ENCODE measurements around the gene TBC1D14. TPM values are rescaled to one million over a fixed set of nuclear protein-coding genes. Genes with fewer than 3 reads are reported as not detected.

TBC1D14 gene, protein sequence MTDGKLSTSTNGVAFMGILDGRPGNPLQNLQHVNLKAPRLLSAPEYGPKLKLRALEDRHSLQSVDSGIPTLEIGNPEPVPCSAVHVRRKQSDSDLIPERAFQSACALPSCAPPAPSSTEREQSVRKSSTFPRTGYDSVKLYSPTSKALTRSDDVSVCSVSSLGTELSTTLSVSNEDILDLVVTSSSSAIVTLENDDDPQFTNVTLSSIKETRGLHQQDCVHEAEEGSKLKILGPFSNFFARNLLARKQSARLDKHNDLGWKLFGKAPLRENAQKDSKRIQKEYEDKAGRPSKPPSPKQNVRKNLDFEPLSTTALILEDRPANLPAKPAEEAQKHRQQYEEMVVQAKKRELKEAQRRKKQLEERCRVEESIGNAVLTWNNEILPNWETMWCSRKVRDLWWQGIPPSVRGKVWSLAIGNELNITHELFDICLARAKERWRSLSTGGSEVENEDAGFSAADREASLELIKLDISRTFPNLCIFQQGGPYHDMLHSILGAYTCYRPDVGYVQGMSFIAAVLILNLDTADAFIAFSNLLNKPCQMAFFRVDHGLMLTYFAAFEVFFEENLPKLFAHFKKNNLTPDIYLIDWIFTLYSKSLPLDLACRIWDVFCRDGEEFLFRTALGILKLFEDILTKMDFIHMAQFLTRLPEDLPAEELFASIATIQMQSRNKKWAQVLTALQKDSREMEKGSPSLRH
- 39.5 and 42.6 TPM in 2 replicates for polyA plus RNA-seq (2012; rRNA removed)
- 36.7 and 40.6 TPM in 2 replicates for polyA plus RNA-seq (2012; cell fraction: cytosol; rRNA removed)
- polyA plus RNA-seq (2012; cell fraction: nucleus; rRNA removed), result 33.3 and 35.7 TPM in 2 replicates

DNA sequence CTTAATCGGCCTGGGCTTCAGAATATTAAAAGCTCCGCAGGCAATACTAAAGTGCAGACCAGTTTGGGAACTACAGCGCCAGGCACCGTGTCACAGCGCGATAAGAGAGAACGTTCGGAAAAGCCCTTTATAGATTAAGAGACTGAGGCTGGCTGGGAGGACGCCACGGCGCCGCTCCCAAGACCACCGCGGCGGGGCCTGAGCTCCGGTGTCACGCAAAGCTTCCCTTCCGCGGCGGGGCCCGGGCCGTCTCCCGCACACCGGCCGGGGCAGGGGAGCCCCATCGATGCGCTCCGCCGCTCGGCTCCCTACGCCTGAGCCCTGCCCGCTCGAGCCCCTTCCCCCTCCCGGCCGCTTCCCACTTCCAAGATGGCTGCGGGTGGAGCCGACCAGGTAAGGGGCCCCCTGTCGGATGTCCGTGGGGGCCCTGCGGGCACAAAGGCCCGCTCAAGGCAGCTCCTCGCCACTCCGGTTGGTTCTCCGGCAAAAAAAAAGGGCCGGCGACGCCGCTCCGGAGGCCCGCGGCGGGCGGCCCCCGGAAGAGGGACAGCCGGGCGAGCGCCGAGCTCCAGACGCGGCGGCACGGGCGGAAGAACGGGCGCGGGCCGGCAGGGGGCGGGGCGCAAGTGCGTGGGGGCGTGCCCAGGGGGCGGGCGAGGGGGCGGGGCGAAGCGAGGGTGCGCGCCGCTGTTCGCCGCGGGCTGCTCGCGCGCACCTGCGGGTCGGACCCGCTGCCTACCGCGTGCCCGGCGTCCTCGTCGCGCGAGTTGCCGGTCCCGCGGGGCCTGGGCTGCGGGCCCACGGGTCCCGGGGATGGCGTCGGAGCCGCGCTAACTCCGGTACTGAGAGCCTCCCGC is at the start of gene TBC1D14:
Gene TBC1D14, plus strand, starts transcription at position 714 of the 857 bp plus-strand sequence. CDS start 13,564 bp downstream, outside the sequence.
- H3K4me1 ChIP-seq (ENCODE audit: control insufficient read depth in 1 of 2, insufficient read depth in 2 of 2, low read depth in 1 of 2, low read length in 1 of 2), result peaks cover 0 to 26% of the 10 kb centered on the region in 2 experiments; a peak in 1 of 4 replicates
- TF ChIP-seq YY1 (IDR thresholded peaks at IDR 0.05; ENCODE audit: low read depth), result peak; percentile 98
- no peak for TF ChIP-seq EZH2phosphoT487 (IDR thresholded peaks at IDR 0.05; ENCODE audit: borderline replicate concordance, low read depth)
- TF ChIP-seq, protein P1, sequence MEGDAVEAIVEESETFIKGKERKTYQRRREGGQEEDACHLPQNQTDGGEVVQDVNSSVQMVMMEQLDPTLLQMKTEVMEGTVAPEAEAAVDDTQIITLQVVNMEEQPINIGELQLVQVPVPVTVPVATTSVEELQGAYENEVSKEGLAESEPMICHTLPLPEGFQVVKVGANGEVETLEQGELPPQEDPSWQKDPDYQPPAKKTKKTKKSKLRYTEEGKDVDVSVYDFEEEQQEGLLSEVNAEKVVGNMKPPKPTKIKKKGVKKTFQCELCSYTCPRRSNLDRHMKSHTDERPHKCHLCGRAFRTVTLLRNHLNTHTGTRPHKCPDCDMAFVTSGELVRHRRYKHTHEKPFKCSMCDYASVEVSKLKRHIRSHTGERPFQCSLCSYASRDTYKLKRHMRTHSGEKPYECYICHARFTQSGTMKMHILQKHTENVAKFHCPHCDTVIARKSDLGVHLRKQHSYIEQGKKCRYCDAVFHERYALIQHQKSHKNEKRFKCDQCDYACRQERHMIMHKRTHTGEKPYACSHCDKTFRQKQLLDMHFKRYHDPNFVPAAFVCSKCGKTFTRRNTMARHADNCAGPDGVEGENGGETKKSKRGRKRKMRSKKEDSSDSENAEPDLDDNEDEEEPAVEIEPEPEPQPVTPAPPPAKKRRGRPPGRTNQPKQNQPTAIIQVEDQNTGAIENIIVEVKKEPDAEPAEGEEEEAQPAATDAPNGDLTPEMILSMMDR (IDR thresholded peaks at IDR 0.05), result peak; percentile 31
- TF ChIP-seq CHD2 (IDR thresholded peaks at IDR 0.05; ENCODE audit: low read length, partially characterized antibody), result peak; percentile 76
- TF ChIP-seq RCOR1 (IDR thresholded peaks at IDR 0.05; ENCODE audit: low read length), result no peak
- peak; percentile 83 for TF ChIP-seq ELF1 (IDR thresholded peaks at IDR 0.05)
- no peak for TF ChIP-seq SMC3 (IDR thresholded peaks at IDR 0.05; ENCODE audit: low read depth, low read length)
- TF ChIP-seq POLR2AphosphoS5 (IDR thresholded peaks at IDR 0.05; ENCODE audit: low read depth, low read length), result peak; percentile 77
- TF ChIP-seq, protein P2, sequence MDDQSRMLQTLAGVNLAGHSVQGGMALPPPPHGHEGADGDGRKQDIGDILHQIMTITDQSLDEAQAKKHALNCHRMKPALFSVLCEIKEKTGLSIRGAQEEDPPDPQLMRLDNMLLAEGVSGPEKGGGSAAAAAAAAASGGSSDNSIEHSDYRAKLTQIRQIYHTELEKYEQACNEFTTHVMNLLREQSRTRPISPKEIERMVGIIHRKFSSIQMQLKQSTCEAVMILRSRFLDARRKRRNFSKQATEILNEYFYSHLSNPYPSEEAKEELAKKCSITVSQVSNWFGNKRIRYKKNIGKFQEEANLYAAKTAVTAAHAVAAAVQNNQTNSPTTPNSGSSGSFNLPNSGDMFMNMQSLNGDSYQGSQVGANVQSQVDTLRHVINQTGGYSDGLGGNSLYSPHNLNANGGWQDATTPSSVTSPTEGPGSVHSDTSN (IDR thresholded peaks at IDR 0.05), result 0 out of 2 replicates have a peak, but pooled peaks have one; percentile 16
- no peak for TF ChIP-seq RXRA (IDR thresholded peaks at IDR 0.05; ENCODE audit: borderline replicate concordance, low read depth)
- peak; percentile 96 for TF ChIP-seq TAF1 (IDR thresholded peaks at IDR 0.05; ENCODE audit: borderline replicate concordance, low read depth, low read length)
- TF ChIP-seq, protein P3, sequence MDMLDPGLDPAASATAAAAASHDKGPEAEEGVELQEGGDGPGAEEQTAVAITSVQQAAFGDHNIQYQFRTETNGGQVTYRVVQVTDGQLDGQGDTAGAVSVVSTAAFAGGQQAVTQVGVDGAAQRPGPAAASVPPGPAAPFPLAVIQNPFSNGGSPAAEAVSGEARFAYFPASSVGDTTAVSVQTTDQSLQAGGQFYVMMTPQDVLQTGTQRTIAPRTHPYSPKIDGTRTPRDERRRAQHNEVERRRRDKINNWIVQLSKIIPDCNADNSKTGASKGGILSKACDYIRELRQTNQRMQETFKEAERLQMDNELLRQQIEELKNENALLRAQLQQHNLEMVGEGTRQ (IDR thresholded peaks at IDR 0.05; ENCODE audit: borderline replicate concordance, low read depth, low read length), result no peak
- TF ChIP-seq NRF1 (IDR thresholded peaks at IDR 0.05; ENCODE audit: low read depth, low read length), result peak; percentile 64
- TF ChIP-seq JUND (IDR thresholded peaks at IDR 0.05), result no peak
- no peak for TF ChIP-seq TEAD4 (IDR thresholded peaks at IDR 0.05; ENCODE audit: borderline replicate concordance, insufficient read depth)
- TF ChIP-seq, protein P4, sequence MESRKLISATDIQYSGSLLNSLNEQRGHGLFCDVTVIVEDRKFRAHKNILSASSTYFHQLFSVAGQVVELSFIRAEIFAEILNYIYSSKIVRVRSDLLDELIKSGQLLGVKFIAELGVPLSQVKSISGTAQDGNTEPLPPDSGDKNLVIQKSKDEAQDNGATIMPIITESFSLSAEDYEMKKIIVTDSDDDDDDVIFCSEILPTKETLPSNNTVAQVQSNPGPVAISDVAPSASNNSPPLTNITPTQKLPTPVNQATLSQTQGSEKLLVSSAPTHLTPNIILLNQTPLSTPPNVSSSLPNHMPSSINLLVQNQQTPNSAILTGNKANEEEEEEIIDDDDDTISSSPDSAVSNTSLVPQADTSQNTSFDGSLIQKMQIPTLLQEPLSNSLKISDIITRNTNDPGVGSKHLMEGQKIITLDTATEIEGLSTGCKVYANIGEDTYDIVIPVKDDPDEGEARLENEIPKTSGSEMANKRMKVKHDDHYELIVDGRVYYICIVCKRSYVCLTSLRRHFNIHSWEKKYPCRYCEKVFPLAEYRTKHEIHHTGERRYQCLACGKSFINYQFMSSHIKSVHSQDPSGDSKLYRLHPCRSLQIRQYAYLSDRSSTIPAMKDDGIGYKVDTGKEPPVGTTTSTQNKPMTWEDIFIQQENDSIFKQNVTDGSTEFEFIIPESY (IDR thresholded peaks at IDR 0.05; ENCODE audit: borderline replicate concordance, low read depth), result no peak
- H4K20me1 ChIP-seq (ENCODE audit: insufficient read depth), result no peaks in the 10 kb centered on the region
- no peaks in the 10 kb centered on the region for H3K9me2 ChIP-seq
- H3F3A ChIP-seq (replicated peaks; ENCODE audit: insufficient read depth), result no peaks in the 10 kb centered on the region
- H3K4me3 ChIP-seq (ENCODE audit: low read depth in 2 of 2, low read length in 1 of 2), result peak within 1 kb of the TSS; percentile 83 to 91
- H3K27ac ChIP-seq (ENCODE audit: low read depth in 2 of 2, low read length in 1 of 2), result peak within 1 kb of the TSS; percentile 93 to 95
- WGBS (ENCODE audit: low lambda C conversion rate), result 1% methylated on average over 12 of the region's 108 CpGs
- peak within 1 kb of the TSS; percentile 98 for H3K9ac ChIP-seq
- H3K9me3 ChIP-seq, result no peaks in the 10 kb centered on the region
- no peaks in the 10 kb centered on the region for H3K36me3 ChIP-seq (replicated peaks in 1 of 2; ENCODE audit: control insufficient read depth in 1 of 2, insufficient read depth in 2 of 2, low read length in 1 of 2)
- peak within 1 kb of the TSS; percentile 100 for H3K4me2 ChIP-seq
- peak; percentile 98 for DNase-seq
- ChIA-PET CTCF (interaction anchor here (0.6 to 3.1 kb wide), 16 partner anchors 24 to 242 kb away, joined by 3 to 24 read pairs (median 4); partner anchors contain the start of gene TADA2B), POLR2A (interaction anchor here (0.6 to 1.8 kb wide), 15 partner anchors 8 to 711 kb away, joined by 3 to 10 read pairs (median 3); partner anchors contain the start of genes BLOC1S4, GRPEL1, KIAA0232 and TADA2B)
- no peaks in the 10 kb centered on the region for H3K27me3 ChIP-seq (ENCODE audit: insufficient read depth)
- H3K79me2 ChIP-seq (ENCODE audit: insufficient read depth), result peaks cover 14% of the 10 kb centered on the region
- peak within 1 kb of the TSS; percentile 89 for H2AFZ ChIP-seq (ENCODE audit: low read depth)
